HEK293 (cell line): Measurements from ENCODE around the gene TEX261.

ENCODE experiments used
- CTCF ChIA-PET: fragments of 350-600 bp; formaldehyde crosslinking; extraction: SDS; loops from one replicate; lab custom pipeline; 2021; ENCODE audit warnings: antibody characterized with exemption; lab: Yijun Ruan, JAX
- POLR2A ChIA-PET: fragments of 300-600 bp; formaldehyde crosslinking; extraction: SDS; loops from one replicate; lab custom pipeline; 2020; ENCODE audit warnings: antibody characterized with exemption, inconsistent platforms; lab: Yijun Ruan, JAX
- H3K27ac ChIP-seq: fragments of 200-500 bp; sonication (Bioruptor generic); 2 replicates; pipeline ENCODE4 v1.5.1; 2014; ENCODE audit warnings: low read depth, low read length, control low read depth, inconsistent platforms; ENCODE audit errors: extremely low read depth
- H3K36me3 ChIP-seq, 2 experiments: fragments of 200-500 bp in 1 of 2; sonication (Bioruptor generic) in 1 of 2; 1 replicate in 1 of 2; 2 replicates in 1 of 2; pipeline ENCODE4 v1.5.1; 2014 to 2017; ENCODE audit warnings: inconsistent platforms in 2 of 2, low read length in 2 of 2; ENCODE audit not compliant: control insufficient read depth in 2 of 2, insufficient read depth in 1 of 2
- H3K4me1 ChIP-seq: fragments of 200-500 bp; sonication (Bioruptor generic); 2 replicates; pipeline ENCODE4 v1.5.1; 2014; ENCODE audit warnings: mild to moderate bottlenecking, low read length, inconsistent platforms; ENCODE audit not compliant: control insufficient read depth, insufficient read depth
- H3K4me3 ChIP-seq: 2 replicates; pipeline ENCODE4 v1.5.1; 2011; ENCODE audit warnings: low read depth, mild to moderate bottlenecking, control low read depth, low read length, moderate library complexity
- H3K9me3 ChIP-seq: fragments of 200-500 bp; sonication (Bioruptor generic); 2 replicates; pipeline ENCODE4 v1.5.1; 2014; ENCODE audit warnings: low read depth, low read length, inconsistent platforms; ENCODE audit not compliant: control insufficient read depth, insufficient read depth
- OVOL3 ChIP-seq: fragments of 450-650 bp; formaldehyde crosslinking; IDR thresholded peaks from 2 replicates; pipeline ENCODE4 v1.5.1; 2016; ENCODE audit warnings: missing biosample characterization, missing genetic modification characterization
- SALL2 ChIP-seq: fragments of 450-650 bp; formaldehyde crosslinking; IDR thresholded peaks from 2 replicates; pipeline ENCODE4 v1.5.0; 2017; ENCODE audit warnings: missing biosample characterization, mild to moderate bottlenecking, missing genetic modification characterization, borderline replicate concordance
- SP3 ChIP-seq: fragments of 450-650 bp; formaldehyde crosslinking; IDR thresholded peaks from 2 replicates; pipeline ENCODE4 v1.5.1; 2016; ENCODE audit warnings: missing biosample characterization, missing genetic modification characterization
- SP7 ChIP-seq: fragments of 450-650 bp; formaldehyde crosslinking; IDR thresholded peaks from 2 replicates; pipeline ENCODE4 v1.5.1; 2016; ENCODE audit warnings: missing biosample characterization, missing genetic modification characterization
- WT1 ChIP-seq: fragments of 450-650 bp; formaldehyde crosslinking; IDR thresholded peaks from 2 replicates; pipeline ENCODE4 v1.5.1; 2016; ENCODE audit warnings: missing biosample characterization, missing genetic modification characterization
- ZBTB26 ChIP-seq: fragments of 450-650 bp; formaldehyde crosslinking; optimal IDR thresholded peaks from 2 replicates; pipeline ENCODE3; 2016; ENCODE audit warnings: missing biosample characterization, mild to moderate bottlenecking, missing genetic modification characterization
- ZBTB48 ChIP-seq: fragments of 450-650 bp; formaldehyde crosslinking; IDR thresholded peaks from 2 replicates; pipeline ENCODE4 v1.5.1; 2016; ENCODE audit warnings: missing biosample characterization, missing genetic modification characterization
- ZBTB49 ChIP-seq: fragments of 450-650 bp; formaldehyde crosslinking; IDR thresholded peaks from 2 replicates; pipeline ENCODE4 v1.5.1; 2016; ENCODE audit warnings: missing biosample characterization, missing genetic modification characterization, low read depth
- ZEB2 ChIP-seq: fragments of 450-650 bp; formaldehyde crosslinking; IDR thresholded peaks from 2 replicates; pipeline ENCODE4 v1.5.1; 2016; ENCODE audit warnings: missing biosample characterization, missing genetic modification characterization
- ZNF114 ChIP-seq: fragments of 450-650 bp; formaldehyde crosslinking; IDR thresholded peaks from 2 replicates; pipeline ENCODE4 v1.5.0; 2017; ENCODE audit warnings: missing biosample characterization, missing genetic modification characterization
- ZNF121 ChIP-seq: fragments of 450-650 bp; formaldehyde crosslinking; IDR thresholded peaks from 2 replicates; pipeline ENCODE4 v1.5.1; 2016; ENCODE audit warnings: missing biosample characterization, missing genetic modification characterization
- ZNF133 ChIP-seq: fragments of 450-650 bp; formaldehyde crosslinking; IDR thresholded peaks from 2 replicates; pipeline ENCODE4 v1.5.1; 2016; ENCODE audit warnings: missing biosample characterization, missing genetic modification characterization
- ZNF174 ChIP-seq: fragments of 450-650 bp; formaldehyde crosslinking; IDR thresholded peaks from 2 replicates; pipeline ENCODE4 v1.5.0; 2017; ENCODE audit warnings: missing biosample characterization, mild to moderate bottlenecking, missing genetic modification characterization
- ZNF184 ChIP-seq: fragments of 450-650 bp; IDR thresholded peaks from 2 replicates; pipeline ENCODE4 v1.5.1; 2018; ENCODE audit warnings: missing biosample characterization, mild to moderate bottlenecking, missing genetic modification characterization
- ZNF2 ChIP-seq: fragments of 450-650 bp; formaldehyde crosslinking; IDR thresholded peaks from 2 replicates; pipeline ENCODE4 v1.5.1; 2016; ENCODE audit warnings: missing biosample characterization, missing genetic modification characterization
- ZNF302 ChIP-seq: fragments of 450-650 bp; formaldehyde crosslinking; IDR thresholded peaks from 2 replicates; pipeline ENCODE4 v1.5.1; 2016; ENCODE audit warnings: missing biosample characterization, missing genetic modification characterization, low read depth
- ZNF426 ChIP-seq: fragments of 450-650 bp; formaldehyde crosslinking; IDR thresholded peaks from 2 replicates; pipeline ENCODE4 v1.5.1; 2017; ENCODE audit warnings: missing biosample characterization, missing genetic modification characterization, mild to moderate bottlenecking, inconsistent platforms, moderate library complexity
- ZNF571 ChIP-seq: fragments of 450-650 bp; formaldehyde crosslinking; IDR thresholded peaks from 2 replicates; pipeline ENCODE4 v1.5.0; 2017; ENCODE audit warnings: missing biosample characterization, missing genetic modification characterization
- ZNF600 ChIP-seq: fragments of 450-650 bp; formaldehyde crosslinking; IDR thresholded peaks from 2 replicates; pipeline ENCODE4 v1.5.1; 2016; ENCODE audit warnings: missing biosample characterization, missing genetic modification characterization
- ZNF610 ChIP-seq: fragments of 450-650 bp; formaldehyde crosslinking; IDR thresholded peaks from 2 replicates; pipeline ENCODE4 v1.5.1; 2016; ENCODE audit warnings: missing biosample characterization, missing genetic modification characterization, borderline replicate concordance
- ZXDB ChIP-seq: fragments of 450-650 bp; formaldehyde crosslinking; IDR thresholded peaks from 2 replicates; pipeline ENCODE4 v1.5.1; 2016; ENCODE audit warnings: missing biosample characterization, missing genetic modification characterization
- TF ChIP-seq, protein P1 (sequence below): fragments of 450-650 bp; formaldehyde crosslinking; IDR thresholded peaks from 2 replicates; pipeline ENCODE4 v1.5.1; 2016; ENCODE audit warnings: missing biosample characterization, missing genetic modification characterization
- TF ChIP-seq, protein P2 (sequence below): fragments of 450-650 bp; formaldehyde crosslinking; IDR thresholded peaks from 2 replicates; pipeline ENCODE4 v1.5.1; 2016; ENCODE audit warnings: missing biosample characterization, missing genetic modification characterization, low read depth
- TF ChIP-seq, protein P3 (sequence below): fragments of 450-650 bp; formaldehyde crosslinking; IDR thresholded peaks from 2 replicates; pipeline ENCODE4 v1.5.1; 2016; ENCODE audit warnings: missing biosample characterization, missing genetic modification characterization
- TF ChIP-seq, protein P4 (sequence below): fragments of 450-650 bp; formaldehyde crosslinking; IDR thresholded peaks from 2 replicates; pipeline ENCODE4 v1.5.1; 2016; ENCODE audit warnings: missing biosample characterization, missing genetic modification characterization

TEX261 gene

DNA sequence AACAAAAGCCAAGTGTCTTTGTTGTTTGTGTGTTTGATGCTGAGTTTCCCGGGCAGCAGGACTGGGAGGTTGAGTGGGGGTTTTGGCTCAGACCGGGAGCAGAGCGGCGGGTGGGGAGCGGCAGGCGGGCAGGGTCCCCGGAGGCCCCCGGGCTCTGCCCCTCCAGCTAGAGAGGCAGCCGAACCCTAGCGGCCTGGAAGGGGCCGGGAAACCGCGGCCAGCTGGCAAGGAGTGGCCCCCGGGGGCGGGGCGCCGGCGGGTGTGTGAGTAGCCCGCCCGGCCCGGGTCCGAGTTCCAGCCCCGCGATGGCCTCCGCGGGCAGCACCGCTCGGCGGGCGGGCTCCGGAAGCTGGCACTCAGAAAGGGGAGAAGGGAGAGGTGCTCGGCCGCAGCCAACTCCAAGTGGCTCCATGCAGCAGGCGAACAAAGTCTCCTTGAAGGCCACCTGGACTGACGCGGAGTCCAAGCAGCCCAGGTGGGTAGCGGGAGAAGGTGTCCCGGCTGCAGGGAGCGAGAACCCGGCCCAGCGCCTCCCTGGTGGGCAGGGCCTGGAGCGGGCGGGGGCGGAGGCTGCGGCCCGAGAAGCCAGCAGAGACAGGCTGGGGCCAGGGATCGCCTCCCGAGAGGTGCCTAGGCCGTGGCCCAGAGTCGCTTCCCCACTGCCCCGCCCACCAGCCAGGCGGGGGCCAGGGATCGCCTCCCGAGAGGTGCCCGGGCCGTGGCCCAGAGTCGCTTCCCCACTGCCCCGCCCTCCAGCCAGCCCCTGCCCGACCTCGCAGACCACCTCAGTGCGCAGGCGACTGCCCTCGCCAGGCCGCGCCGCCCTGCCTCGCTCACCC is 16.1 kb downstream of the TEX261 start, which contains the start of gene ANKRD53 (continued):
- TF ChIP-seq, protein P1, sequence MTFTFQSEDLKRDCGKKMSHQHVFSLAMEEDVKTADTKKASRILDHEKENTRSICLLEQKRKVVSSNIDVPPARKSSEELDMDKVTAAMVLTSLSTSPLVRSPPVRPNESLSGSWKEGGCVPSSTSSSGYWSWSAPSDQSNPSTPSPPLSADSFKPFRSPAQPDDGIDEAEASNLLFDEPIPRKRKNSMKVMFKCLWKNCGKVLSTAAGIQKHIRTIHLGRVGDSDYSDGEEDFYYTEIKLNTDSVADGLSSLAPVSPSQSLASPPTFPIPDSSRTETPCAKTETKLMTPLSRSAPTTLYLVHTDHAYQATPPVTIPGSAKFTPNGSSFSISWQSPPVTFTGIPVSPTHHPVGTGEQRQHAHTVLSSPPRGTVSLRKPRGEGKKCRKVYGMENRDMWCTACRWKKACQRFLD (tag by site-specific recombination), result no peak
- TF ChIP-seq SALL2 (tag by site-specific recombination) (no peak), WT1 (no peak), ZNF2 (no peak), ZNF600 (no peak)

- Histone ChIP-seq H3K9me3 (no peaks in the 10 kb centered on the region), H3K4me1 (no peaks in the 10 kb centered on the region), H3K4me3 (no peak overlapping the region), H3K27ac (no peak overlapping the region), H3K36me3 (peaks cover 0 to 9% of the 10 kb centered on the region in 2 experiments; a peak in 2 of 3 replicates)
- POLR2A ChIA-PET, result no interaction called here
- CTCF ChIA-PET, result interaction anchor here (0.7 to 1.4 kb wide), 13 partner anchors 14 to 291 kb away, joined by 3 to 6 read pairs (median 3); no protein-coding TSS in a partner anchor
- TF ChIP-seq ZNF610 (tag by site-specific recombination) (no peak), ZNF302 (no peak), ZNF426 (tag by site-specific recombination) (no peak), ZBTB26 (tag by site-specific recombination) (no peak), ZNF121 (tag by site-specific recombination) (no peak), ZBTB48 (tag by site-specific recombination) (no peak), ZXDB (tag by site-specific recombination) (no peak), ZNF114 (no peak), SP3 (tag by site-specific recombination) (no peak), ZNF184 (tag by site-specific recombination) (no peak), ZBTB49 (tag by site-specific recombination) (no peak), OVOL3 (no peak), ZEB2 (tag by site-specific recombination) (no peak), ZNF133 (tag by site-specific recombination) (no peak), ZNF174 (no peak), SP7 (no peak), ZNF571 (tag by site-specific recombination) (no peak)
- TF ChIP-seq, protein P2, sequence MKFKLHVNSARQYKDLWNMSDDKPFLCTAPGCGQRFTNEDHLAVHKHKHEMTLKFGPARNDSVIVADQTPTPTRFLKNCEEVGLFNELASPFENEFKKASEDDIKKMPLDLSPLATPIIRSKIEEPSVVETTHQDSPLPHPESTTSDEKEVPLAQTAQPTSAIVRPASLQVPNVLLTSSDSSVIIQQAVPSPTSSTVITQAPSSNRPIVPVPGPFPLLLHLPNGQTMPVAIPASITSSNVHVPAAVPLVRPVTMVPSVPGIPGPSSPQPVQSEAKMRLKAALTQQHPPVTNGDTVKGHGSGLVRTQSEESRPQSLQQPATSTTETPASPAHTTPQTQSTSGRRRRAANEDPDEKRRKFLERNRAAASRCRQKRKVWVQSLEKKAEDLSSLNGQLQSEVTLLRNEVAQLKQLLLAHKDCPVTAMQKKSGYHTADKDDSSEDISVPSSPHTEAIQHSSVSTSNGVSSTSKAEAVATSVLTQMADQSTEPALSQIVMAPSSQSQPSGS, result no peak
- TF ChIP-seq, protein P3, sequence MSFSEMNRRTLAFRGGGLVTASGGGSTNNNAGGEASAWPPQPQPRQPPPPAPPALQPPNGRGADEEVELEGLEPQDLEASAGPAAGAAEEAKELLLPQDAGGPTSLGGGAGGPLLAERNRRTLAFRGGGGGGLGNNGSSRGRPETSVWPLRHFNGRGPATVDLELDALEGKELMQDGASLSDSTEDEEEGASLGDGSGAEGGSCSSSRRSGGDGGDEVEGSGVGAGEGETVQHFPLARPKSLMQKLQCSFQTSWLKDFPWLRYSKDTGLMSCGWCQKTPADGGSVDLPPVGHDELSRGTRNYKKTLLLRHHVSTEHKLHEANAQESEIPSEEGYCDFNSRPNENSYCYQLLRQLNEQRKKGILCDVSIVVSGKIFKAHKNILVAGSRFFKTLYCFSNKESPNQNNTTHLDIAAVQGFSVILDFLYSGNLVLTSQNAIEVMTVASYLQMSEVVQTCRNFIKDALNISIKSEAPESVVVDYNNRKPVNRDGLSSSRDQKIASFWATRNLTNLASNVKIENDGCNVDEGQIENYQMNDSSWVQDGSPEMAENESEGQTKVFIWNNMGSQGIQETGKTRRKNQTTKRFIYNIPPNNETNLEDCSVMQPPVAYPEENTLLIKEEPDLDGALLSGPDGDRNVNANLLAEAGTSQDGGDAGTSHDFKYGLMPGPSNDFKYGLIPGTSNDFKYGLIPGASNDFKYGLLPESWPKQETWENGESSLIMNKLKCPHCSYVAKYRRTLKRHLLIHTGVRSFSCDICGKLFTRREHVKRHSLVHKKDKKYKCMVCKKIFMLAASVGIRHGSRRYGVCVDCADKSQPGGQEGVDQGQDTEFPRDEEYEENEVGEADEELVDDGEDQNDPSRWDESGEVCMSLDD (tag by site-specific recombination), result no peak
- TF ChIP-seq, protein P4, sequence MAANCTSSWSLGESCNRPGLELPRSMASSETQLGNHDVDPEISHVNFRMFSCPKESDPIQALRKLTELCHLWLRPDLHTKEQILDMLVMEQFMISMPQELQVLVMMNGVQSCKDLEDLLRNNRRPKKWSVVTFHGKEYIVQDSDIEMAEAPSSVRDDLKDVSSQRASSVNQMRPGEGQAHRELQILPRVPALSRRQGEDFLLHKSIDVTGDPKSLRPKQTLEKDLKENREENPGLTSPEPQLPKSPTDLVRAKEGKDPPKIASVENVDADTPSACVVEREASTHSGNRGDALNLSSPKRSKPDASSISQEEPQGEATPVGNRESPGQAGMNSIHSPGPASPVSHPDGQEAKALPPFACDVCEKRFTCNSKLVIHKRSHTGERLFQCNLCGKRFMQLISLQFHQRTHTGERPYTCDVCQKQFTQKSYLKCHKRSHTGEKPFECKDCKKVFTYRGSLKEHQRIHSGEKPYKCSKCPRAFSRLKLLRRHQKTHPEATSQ (tag by site-specific recombination), result no peak
Measured at GRCh38 chr2:70977605-70978205, 17.0 kb downstream of the TEX261 start.
